Ovary (tissue), 3 donors: ENCODE results near the gene ACVR1B.

ENCODE experiments used
- EP300 ChIP-seq: sonication (generic); formaldehyde crosslinking; IDR thresholded peaks from one replicate; pipeline ENCODE4 v1.6.1; 2017; ENCODE audit warnings: antibody characterized with exemption
- POLR2A ChIP-seq: fragments of 450-650 bp; IDR thresholded peaks from one replicate; pipeline ENCODE4 v1.6.1; 2017; ENCODE audit warnings: antibody characterized with exemption, mild to moderate bottlenecking, moderate library complexity
- TF ChIP-seq, protein P1 (sequence below), 3 donors: fragments of 450-650 bp in 2 of 3; fragments of 200-600 bp in 1 of 3; IDR thresholded peaks; one replicate each; pipeline versions ENCODE4 v1.5.1 to v1.8.0; 2016 to 2022; ENCODE audit warnings: antibody characterized with exemption in 3 of 3, mild to moderate bottlenecking in 1 of 3
- donor health status: DM: no; HTN: no; CAD: no.

DNA sequence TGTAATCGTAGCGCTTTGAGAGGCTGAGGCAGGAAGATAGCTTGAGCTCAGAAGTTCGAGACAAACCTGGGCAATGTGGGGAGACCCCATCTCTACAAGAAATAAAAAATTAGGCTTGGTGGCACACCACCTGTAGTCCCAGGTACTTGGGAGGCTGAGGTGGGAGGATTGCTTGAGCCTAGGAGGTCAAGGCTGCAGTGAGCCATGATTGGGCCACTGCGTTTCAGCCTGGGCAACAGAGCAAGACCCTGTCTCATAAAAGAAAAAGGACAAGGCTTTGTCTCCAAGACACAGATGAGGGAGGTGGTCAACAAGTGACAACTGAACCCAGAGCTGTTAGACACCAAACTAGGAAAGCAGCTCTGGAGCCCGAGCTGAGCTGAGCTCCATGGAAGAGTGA is 40.7 kb downstream of the ACVR1B start:
- TF ChIP-seq, protein P1, sequence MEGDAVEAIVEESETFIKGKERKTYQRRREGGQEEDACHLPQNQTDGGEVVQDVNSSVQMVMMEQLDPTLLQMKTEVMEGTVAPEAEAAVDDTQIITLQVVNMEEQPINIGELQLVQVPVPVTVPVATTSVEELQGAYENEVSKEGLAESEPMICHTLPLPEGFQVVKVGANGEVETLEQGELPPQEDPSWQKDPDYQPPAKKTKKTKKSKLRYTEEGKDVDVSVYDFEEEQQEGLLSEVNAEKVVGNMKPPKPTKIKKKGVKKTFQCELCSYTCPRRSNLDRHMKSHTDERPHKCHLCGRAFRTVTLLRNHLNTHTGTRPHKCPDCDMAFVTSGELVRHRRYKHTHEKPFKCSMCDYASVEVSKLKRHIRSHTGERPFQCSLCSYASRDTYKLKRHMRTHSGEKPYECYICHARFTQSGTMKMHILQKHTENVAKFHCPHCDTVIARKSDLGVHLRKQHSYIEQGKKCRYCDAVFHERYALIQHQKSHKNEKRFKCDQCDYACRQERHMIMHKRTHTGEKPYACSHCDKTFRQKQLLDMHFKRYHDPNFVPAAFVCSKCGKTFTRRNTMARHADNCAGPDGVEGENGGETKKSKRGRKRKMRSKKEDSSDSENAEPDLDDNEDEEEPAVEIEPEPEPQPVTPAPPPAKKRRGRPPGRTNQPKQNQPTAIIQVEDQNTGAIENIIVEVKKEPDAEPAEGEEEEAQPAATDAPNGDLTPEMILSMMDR (IDR thresholded peaks at IDR 0.05) = no peak
- no peak for TF ChIP-seq POLR2A
- no peak for TF ChIP-seq EP300
